GM13976 (cell line): ENCODE data around the gene NEUROG2.
"Not testable (repeated sequence)": the region's sequence is repeated elsewhere in the genome, so short reads cannot be mapped to it uniquely, and the experiment has no call there.

Source experiments
- DNase-seq: peaks from one replicate; pipeline ENCODE4 v3.0.0; 2012; ENCODE audit warnings: low spot score
- CTCF ChIP-seq: IDR thresholded peaks from 2 replicates; pipeline ENCODE4 v1.5.1; 2012; ENCODE audit warnings: borderline replicate concordance, mild to moderate bottlenecking; ENCODE audit not compliant: insufficient read depth; ENCODE audit errors: extremely low read depth, missing control alignments, control extremely low read depth
- in situ Hi-C: fragments of 300-500 bp; cut with MboI; formaldehyde crosslinking; loops from one replicate; pipeline ENCODE4 v1.12.0; 2022; ENCODE audit warnings: low sequenced_read_pairs, mixed read lengths, inconsistent platforms; ENCODE audit not compliant: unreplicated experiment

NEUROG2 gene

DNA sequence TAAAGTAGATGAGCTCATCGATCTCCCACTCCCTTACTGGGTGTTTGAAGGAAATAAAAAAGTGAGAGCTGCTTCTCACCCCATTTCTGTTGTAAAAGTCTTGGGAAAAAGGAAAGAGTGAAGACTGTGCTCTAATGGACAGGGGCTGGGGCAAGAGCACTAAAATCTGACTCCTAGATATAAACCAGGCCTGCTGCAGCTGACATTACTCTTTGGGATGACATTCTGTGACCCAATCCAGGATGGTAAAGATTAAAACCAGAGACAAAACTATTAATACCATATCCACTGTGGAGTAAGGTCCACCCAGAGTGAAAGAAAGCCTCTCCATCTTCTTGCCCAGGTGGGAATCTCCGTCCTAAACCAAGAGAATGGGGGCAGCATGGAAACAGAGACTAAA lies 20.1 kb upstream of the NEUROG2 start:
- in situ Hi-C loops, result no loop called here
- no peak for TF ChIP-seq CTCF
- no peak for DNase-seq

DNA sequence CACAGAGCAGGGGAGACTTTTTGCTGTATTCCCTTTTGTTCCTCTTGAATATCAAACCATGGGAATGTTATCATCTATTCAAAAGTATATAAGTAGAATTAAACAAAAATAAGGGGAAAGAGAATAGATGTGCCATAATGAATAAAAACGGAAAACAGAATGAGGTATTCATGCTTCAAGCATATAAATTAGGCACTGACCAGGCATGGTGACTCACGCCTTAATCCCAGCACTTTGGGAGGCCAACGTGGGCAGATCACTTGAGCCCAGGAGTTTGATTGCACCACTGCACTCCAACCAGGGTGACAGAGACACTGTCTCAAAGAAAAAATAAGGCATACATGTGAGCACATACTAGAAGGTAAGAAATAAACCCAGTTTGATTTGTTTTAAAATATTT lies 16.3 kb upstream of the NEUROG2 start:
- no peak for DNase-seq
- TF ChIP-seq CTCF, result no peak
- in situ Hi-C loops, result no loop called here

DNA sequence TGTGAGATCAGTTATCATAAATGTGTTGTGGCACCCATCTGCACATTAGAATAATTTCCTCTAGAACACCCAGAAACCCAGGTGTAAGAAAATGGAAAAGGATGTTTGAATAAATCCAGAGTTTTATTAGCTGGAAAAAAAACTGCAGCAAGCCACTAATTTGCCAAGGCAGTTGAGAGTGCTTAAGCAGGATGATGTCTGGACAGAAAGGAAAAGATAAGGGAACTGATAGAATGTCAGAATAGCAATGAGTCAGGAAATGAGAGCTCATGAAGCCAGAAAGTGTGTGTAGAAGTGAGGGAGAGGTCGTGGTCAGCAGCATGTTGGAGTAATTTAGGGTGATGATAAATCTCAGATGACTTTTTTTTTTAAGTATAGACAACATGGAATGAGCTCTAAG lies 15.2 kb upstream of the NEUROG2 start:
- in situ Hi-C loops, result no loop called here
- TF ChIP-seq CTCF, result no peak
- DNase-seq, result no peak

- DNase-seq, result no peak
- in situ Hi-C loops, result loop anchor here (10.0 kb wide), 2 partner anchors 201 to 421 kb away; no protein-coding TSS in a partner anchor
- TF ChIP-seq CTCF, result no peak
Measured at GRCh38 chr4:112526061-112526460, 10.1 kb upstream of the NEUROG2 start.

- peak; percentile 89 for DNase-seq
- in situ Hi-C loops, result loop anchor here (10.0 kb wide), 2 partner anchors 199 to 419 kb away; no protein-coding TSS in a partner anchor
- TF ChIP-seq CTCF, result peak; percentile 82
Measured at GRCh38 chr4:112523764-112524505, 8.0 kb upstream of the NEUROG2 start.

- peak; percentile 47 for TF ChIP-seq CTCF
- peak; percentile 68 for DNase-seq
- in situ Hi-C loops, result loop anchor here (10.0 kb wide), 2 partner anchors 198 to 418 kb away; no protein-coding TSS in a partner anchor
Measured at GRCh38 chr4:112523008-112523721, 7.2 kb upstream of the NEUROG2 start.

DNA sequence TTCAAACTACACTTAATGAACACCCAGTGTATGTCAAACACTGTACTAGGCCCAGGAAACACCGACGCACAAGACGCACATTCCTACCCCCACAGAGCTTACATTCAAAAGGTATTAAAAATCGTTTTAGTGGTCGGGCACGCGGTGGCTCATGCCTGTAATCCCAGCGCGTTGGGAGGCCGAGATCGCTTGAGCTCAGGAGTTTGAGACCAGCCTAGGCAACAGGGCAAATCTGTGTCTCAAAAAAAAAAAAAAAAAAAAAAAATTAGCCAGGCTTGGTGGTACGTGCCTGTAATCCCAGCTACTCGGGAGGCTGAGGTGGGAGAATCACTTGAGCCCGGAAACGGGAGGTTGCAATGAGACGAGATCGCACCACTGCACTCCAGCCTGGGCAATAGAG lies 6.5 kb upstream of the NEUROG2 start:
- not testable (repeated sequence) for DNase-seq
- in situ Hi-C loops, result loop anchor here (10.0 kb wide), 2 partner anchors 198 to 418 kb away; no protein-coding TSS in a partner anchor
